ENCODE data around the gene RPP21. TPM values are rescaled to one million over a fixed set of nuclear protein-coding genes. Genes with fewer than 3 reads are reported as not detected.

RPP21 gene
- total RNA-seq, 3 donors from 2014 or later, result 34.9 to 66.8 (median 35.1) TPM

GRCh38 chr6:30312266-30312665 is 32.7 kb upstream of the RPP21 start:
- no peak for ATAC-seq
- intact Hi-C loops (cut with DNase I, micrococcal nuclease), result no loop called here
- no peak for TF ChIP-seq CTCF (IDR thresholded peaks at IDR 0.05)

GRCh38 chr6:30312676-30313321 is 32.2 kb upstream of the RPP21 start:
- Histone ChIP-seq H3K36me3 (ENCODE audit: low read depth) (no peaks in the 10 kb centered on the region), H3K9me3 (no peaks in the 10 kb centered on the region), H3K4me1 (ENCODE audit: low read depth) (peaks cover 2% of the 10 kb centered on the region), H3K4me3 (no peak overlapping the region)
- no peak for TF ChIP-seq CTCF (IDR thresholded peaks at IDR 0.05)
- DNase-seq (no peak), ATAC-seq (no peak)
- intact Hi-C loops (cut with DNase I, micrococcal nuclease), result no loop called here

More at GRCh38 chr6:30312266-30312665, 32.7 kb upstream of the RPP21 start:
- Histone ChIP-seq H3K9me3 (no peaks in the 10 kb centered on the region), H3K4me3 (no peak overlapping the region), H3K36me3 (ENCODE audit: low read depth) (no peaks in the 10 kb centered on the region), H3K4me1 (ENCODE audit: low read depth) (no peaks in the 10 kb centered on the region)
- DNase-seq, result no peak

GRCh38 chr6:30315156-30315555 is 29.8 kb upstream of the RPP21 start:
- no peak overlapping the region for H3K4me3 ChIP-seq
- no peaks in the 10 kb centered on the region for H3K9me3 ChIP-seq
- no peak for TF ChIP-seq CTCF (IDR thresholded peaks at IDR 0.05)
- no peak for DNase-seq
- H3K4me1 ChIP-seq (ENCODE audit: low read depth), result peaks cover 12% of the 10 kb centered on the region
- intact Hi-C loops (cut with DNase I, micrococcal nuclease), result no loop called here
- no peaks in the 10 kb centered on the region for H3K36me3 ChIP-seq (ENCODE audit: low read depth)
- no peak for ATAC-seq

- Histone ChIP-seq H3K4me1 (ENCODE audit: low read depth) (peaks cover 12% of the 10 kb centered on the region), H3K36me3 (ENCODE audit: low read depth) (no peaks in the 10 kb centered on the region), H3K9me3 (no peaks in the 10 kb centered on the region), H3K4me3 (no peak overlapping the region)
- DNase-seq, result no peak
- peak; percentile 43 for ATAC-seq
- no peak for TF ChIP-seq CTCF (IDR thresholded peaks at IDR 0.05)
- intact Hi-C loops (cut with DNase I, micrococcal nuclease), result no loop called here
Measured at GRCh38 chr6:30317913-30318589, 26.9 kb upstream of the RPP21 start.

GRCh38 chr6:30319146-30319835 is 25.7 kb upstream of the RPP21 start:
- Histone ChIP-seq H3K36me3 (ENCODE audit: low read depth) (no peaks in the 10 kb centered on the region), H3K4me3 (no peak overlapping the region), H3K4me1 (ENCODE audit: low read depth) (peaks cover 12% of the 10 kb centered on the region), H3K9me3 (no peaks in the 10 kb centered on the region)
- DNase-seq, result no peak
- intact Hi-C loops (cut with DNase I, micrococcal nuclease), result no loop called here
- TF ChIP-seq CTCF (IDR thresholded peaks at IDR 0.05), result no peak
- ATAC-seq, result no peak
